ENCODE data around the gene TCFL5.

DNA sequence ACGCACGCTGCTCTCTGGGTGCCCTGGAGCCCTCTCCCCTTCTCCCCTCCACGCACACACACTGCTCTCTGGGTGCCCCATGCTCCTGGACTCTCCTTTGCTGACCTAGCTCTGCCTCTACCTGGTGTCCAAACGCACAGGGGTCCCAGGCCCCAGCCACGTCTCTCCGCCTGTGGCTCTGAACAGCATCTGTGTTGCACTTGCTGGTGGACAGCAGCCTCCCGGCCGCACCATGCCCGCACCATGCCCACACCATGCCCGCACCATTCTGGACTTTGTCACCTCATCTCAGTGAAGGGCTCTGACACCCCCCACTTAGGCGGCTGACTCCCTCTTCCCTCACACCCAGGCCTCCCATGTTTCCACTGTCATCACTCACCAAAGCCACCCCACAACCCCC, 21.8 kb downstream of the TCFL5 start:
- TF ChIP-seq, protein P1, sequence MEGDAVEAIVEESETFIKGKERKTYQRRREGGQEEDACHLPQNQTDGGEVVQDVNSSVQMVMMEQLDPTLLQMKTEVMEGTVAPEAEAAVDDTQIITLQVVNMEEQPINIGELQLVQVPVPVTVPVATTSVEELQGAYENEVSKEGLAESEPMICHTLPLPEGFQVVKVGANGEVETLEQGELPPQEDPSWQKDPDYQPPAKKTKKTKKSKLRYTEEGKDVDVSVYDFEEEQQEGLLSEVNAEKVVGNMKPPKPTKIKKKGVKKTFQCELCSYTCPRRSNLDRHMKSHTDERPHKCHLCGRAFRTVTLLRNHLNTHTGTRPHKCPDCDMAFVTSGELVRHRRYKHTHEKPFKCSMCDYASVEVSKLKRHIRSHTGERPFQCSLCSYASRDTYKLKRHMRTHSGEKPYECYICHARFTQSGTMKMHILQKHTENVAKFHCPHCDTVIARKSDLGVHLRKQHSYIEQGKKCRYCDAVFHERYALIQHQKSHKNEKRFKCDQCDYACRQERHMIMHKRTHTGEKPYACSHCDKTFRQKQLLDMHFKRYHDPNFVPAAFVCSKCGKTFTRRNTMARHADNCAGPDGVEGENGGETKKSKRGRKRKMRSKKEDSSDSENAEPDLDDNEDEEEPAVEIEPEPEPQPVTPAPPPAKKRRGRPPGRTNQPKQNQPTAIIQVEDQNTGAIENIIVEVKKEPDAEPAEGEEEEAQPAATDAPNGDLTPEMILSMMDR (IDR thresholded peaks at IDR 0.05): no peak
- TF ChIP-seq POLR2A (IDR thresholded peaks at IDR 0.05): no peak
